ENCODE measurements around the gene FABP2.
"Not testable (repeated sequence)": the region's sequence is repeated elsewhere in the genome, so short reads cannot be mapped to it uniquely, and the experiment has no call there.

The FABP2 gene

GRCh38 chr4:119310826-119311225 lies 11.1 kb downstream of the FABP2 start:
- peak; percentile 74 for DNase-seq (ENCODE audit: low read depth, low spot score)

GRCh38 chr4:119307606-119308005 lies 14.3 kb downstream of the FABP2 start:
- no peak for DNase-seq (ENCODE audit: low read depth, low spot score)

DNA sequence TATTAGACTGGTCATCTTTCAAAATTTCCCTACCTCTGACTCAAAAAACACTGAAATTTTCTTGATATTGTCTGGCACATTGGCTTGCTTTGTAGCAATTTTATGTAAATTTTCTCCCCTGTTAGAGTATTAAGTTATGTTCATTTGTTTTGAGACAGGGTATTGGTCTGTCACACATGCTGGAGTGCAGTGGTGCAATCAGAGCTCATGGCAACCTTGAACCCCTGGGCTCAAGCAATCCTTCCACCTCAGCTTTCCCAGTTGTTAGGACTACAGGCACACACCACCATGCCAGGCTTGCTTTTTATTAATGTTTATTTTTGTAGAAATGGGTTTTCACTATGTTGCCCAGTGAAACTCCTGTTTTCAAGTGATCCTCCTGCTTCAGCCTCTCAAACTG lies 17.5 kb downstream of the FABP2 start:
- no peak for DNase-seq (ENCODE audit: low read depth, low spot score)

- DNase-seq (ENCODE audit: low read depth, low spot score) = no peak
These were observed 18.2 kb downstream of the FABP2 start for GRCh38 chr4:119303587-119304305.

- DNase-seq (ENCODE audit: low read depth, low spot score) = no peak
These were observed 19.7 kb downstream of the FABP2 start for GRCh38 chr4:119302073-119302832.

- DNase-seq (ENCODE audit: low read depth, low spot score) = peak; percentile 76
These were observed 21.6 kb downstream of the FABP2 start for GRCh38 chr4:119300101-119300978.

GRCh38 chr4:119299741-119300100 lies 22.2 kb downstream of the FABP2 start:
- DNase-seq (ENCODE audit: low read depth, low spot score) = peak; percentile 3

GRCh38 chr4:119299260-119299671 lies 22.7 kb downstream of the FABP2 start:
- no peak for DNase-seq (ENCODE audit: low read depth, low spot score)

GRCh38 chr4:119297795-119298194 lies 24.1 kb downstream of the FABP2 start:
- no peak for DNase-seq (ENCODE audit: low read depth, low spot score)

- no peak for DNase-seq (ENCODE audit: low read depth, low spot score)
These were observed 25.6 kb downstream of the FABP2 start for GRCh38 chr4:119296356-119296755.

DNA sequence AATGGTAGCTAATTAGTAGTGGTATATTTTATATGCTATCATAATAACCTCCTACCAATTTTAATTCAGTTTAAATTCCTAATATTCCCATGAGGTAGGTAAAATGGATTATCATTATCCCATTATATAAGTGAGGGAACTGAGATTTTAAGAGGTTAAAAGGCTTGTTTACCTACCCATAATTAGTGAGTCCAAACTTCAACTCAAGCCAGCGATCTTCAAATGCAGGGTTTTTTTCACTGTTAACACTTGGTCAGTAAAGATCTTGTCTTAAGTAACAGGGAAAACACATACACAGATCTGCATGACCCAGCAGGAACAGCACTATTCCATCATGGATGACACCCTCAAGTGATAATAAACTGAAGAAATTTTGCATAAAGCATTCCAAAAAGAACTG lies 31.3 kb downstream of the FABP2 start:
- no peak for DNase-seq (ENCODE audit: low read depth, low spot score)

GRCh38 chr4:119289313-119289712 lies 32.6 kb downstream of the FABP2 start:
- no peak for DNase-seq (ENCODE audit: low read depth, low spot score)

DNA sequence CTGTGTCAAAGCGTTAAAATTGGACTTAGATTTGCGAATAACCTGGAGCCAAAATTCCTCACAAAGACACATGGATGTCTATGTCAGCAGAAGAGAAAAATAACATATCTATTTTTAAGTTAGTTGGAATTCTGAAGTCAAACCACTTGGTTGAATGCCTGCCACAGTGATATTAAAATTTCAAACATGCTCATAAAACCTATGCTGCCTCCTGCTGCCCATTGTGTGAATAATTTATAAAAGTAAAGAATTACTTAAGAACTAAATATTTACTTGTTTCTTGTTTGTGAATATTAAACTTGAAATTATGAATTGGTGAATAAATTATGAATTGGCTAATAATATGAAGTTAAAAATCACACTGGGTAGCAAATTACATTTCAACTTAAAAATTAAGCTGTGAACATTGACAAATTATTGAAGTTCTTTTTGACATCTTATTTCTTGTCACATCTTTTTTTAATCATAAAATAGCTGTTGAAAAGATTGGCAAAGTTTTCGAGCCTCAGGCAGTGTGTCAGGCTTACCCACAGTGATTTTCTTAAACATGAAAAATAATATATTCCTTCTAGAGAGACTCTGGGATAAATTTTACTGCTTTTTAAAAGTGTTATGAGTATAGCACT lies 35.4 kb downstream of the FABP2 start:
- peak; percentile 77 for DNase-seq (ENCODE audit: low read depth, low spot score)

DNA sequence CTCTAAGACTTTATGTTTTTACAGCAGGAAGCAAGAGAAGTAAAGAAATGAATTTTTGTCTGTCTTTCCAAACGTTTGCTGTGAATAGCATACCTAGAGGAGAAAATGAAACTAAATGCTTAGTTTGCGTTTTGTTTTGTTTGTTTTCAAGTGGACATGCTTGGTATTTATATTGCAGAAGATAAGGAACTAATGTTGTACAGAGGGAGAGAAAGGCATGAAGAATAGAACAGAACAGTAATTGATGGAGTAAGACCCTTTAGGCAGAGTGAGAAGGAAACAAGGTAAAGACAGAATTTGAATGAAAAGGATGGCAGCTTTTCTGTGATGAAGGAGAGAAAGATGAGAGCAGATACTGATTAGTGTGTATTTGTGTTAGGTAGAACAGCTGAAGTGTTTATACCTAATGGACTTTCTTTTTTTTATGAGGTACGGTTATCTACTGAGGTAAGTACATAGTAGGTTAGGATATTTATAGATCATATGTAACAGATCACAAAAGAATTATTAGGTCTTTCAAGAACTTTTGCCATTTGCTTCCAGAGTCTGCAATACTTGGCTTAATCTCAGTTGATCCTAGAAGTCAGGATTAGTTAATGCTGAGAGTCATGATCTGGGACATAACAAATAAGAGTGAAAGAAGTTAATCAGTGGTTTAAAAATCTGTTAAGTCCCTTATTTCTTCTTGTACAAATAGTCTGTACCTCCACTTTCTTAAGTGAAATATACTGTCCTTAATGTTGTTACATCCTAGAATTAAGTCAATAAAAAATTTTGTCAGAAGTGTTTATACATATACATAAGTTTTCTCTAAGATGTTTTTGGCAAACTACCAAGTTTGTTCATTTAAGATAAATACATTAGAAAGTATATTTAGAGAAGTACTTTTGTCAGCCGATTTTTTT lies 36.8 kb downstream of the FABP2 start:
- DNase-seq (ENCODE audit: low read depth, low spot score) = no peak

GRCh38 chr4:119281393-119281792 lies 40.5 kb downstream of the FABP2 start:
- no peak for DNase-seq (ENCODE audit: low read depth, low spot score)

GRCh38 chr4:119279945-119280344 lies 42.0 kb downstream of the FABP2 start:
- not testable (repeated sequence) for DNase-seq (ENCODE audit: low read depth, low spot score)

GRCh38 chr4:119279541-119279940 lies 42.4 kb downstream of the FABP2 start:
- DNase-seq (ENCODE audit: low read depth, low spot score) = not testable (repeated sequence)

DNA sequence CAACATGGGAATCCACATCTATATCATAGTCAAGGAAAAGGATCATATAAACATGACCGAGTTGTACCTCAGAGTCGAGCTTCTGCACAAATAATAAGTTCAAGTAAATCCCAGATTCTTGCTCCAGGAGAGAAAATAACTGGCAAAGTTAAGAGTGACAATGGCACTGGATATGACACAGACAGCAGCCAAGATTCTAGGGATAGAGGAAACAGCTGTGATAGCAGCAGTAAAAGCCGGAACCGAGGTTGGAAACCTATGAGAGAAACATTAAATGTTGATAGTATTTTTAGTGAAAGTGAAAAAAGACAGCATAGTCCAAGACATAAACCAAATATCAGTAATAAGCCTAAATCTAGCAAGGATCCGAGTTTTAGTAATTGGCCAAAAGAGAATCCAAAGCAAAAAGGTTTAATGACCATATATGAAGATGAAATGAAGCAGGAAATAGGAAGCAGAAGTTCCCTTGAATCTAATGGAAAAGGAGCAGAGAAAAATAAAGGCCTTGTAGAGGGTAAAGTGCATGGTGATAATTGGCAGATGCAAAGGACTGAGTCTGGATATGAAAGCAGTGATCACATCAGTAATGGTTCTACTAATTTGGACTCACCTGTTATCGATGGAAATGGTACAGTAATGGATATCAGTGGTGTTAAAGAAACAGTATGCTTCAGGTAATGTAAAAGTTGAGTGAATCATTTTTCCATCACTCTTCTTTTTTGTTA lies 50.4 kb downstream of the FABP2 start:
- DNase-seq (ENCODE audit: low read depth, low spot score) = no peak

DNA sequence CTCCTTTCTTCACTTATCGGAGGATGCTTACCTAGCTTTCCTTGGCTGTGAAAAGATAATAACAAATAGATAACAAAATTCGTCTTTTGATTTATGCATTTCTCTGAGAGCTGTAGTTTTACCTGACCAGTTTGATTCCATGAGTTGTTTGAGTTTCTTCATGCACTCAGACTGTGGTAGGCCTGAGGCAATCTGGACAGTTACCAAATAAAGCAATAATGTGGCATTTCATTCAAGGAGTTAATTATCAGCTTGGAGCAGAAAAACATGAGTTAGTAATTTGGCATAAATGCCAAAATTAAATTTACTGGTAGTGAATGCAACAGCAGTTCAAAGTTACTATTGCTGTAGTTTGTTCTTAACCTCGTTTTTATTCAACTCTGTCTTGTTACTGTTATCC lies 53.5 kb downstream of the FABP2 start:
- DNase-seq (ENCODE audit: low read depth, low spot score) = no peak

Data from smooth muscle cell of the brain vasculature (primary cell).